Measurements from ENCODE around the gene AGO1.
"Not testable (repeated sequence)": the region's sequence is repeated elsewhere in the genome, so short reads cannot be mapped to it uniquely, and the experiment has no call there.

The AGO1 gene

DNA sequence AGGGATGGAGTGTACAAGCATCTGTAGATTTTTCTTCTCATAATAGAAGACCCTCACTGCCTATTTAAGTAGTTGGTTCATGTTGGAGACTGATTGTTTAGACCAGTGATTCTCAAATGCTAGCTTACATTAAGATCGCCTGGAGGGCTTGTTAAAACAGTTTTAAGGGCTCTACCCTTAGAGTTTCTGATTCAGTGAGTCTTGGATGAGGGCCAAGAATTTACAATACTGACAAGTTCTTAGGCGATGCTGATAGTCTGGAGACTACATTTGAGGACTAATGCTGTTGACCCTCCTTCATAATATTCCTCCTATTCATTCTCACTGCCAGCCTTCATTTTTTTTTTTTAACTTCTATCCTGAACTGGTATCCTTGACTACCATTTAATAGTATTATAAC lies 32.7 kb downstream of the AGO1 start:
- no peak for DNase-seq (ENCODE audit: low read depth in 2 of 2)

DNA sequence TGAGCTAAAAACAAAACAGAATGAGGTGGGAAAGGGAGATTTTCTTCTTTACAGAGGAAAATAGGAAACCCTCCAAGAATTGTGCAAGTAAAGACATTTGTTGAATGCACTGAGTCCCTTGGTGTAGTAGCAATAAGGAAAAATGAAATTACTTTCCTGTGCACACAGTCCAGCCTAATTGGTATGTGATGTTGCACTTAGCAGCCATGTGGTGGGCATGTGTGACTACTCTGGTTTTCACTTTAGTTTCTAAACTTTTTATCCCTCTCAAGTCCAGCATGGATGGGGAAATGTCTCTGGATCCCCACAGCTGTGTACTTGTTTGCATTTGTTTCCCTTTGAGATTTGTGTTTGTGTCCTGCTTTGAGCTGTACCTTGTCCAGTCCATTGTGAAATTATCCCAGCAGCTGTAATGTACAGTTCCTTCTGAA lies 40.8 kb downstream of the AGO1 start:
- DNase-seq (ENCODE audit: low read depth in 2 of 2): no peak

DNA sequence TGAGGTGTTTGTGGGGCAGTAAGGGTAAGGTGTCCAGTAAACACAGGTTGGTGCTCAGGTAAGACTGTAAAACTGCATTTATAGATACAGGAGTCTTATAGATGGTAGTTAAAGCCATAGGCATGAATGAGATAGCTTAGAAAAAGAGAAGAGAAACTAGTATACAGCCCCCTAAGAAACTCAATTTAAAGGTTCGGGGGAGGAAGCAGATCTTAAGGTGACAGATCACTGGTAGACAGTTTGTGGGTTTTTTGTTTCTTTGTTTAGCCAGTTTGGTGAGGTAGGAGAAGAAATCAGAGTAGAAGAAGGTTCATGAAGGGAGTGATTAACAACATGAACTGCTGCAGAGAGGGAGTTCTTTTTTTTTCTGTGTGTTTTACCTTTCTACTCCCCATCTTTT lies 41.8 kb downstream of the AGO1 start:
- DNase-seq (ENCODE audit: low read depth in 2 of 2): no peak

DNA sequence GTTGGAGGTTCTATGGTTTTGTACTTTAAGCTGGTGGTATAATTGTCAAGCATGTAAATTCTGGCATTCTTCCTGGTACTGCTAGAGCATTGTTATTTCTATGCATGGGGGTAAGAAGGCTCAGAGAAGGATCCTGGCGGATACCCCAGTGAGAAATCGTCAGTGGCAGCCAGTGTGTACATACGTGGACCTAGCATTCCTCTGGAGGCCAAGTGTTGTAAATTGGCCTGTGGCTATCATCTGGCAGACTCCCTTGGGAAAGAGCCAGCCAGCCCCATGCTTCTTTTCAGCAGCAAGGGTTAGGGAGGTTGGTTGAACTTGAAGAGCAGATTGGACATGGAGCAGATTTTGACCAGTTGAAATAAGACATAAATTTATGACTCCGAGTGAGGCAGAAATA lies 42.7 kb downstream of the AGO1 start:
- DNase-seq (ENCODE audit: low read depth in 2 of 2): no peak

DNA sequence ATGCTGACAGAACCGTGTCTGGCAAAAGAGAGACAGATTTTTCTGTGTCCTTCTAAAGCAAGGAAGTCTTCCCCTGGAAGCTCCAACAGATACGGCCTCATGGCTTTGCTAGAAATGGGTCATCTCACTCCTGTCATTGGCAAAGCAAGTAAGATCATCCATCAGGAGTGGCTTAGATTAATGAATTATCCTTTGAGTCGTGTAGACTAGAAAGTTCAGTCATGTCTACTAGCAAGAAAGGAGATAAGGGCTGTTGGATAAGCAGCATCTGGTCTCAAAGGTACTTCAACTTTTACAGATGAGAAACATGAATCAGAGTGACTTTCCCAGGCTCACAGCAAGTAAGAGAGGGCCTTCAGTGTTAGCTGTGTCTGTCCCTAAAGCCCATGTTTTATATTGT lies 44.5 kb downstream of the AGO1 start:
- no peak for DNase-seq (ENCODE audit: low read depth in 2 of 2)

DNA sequence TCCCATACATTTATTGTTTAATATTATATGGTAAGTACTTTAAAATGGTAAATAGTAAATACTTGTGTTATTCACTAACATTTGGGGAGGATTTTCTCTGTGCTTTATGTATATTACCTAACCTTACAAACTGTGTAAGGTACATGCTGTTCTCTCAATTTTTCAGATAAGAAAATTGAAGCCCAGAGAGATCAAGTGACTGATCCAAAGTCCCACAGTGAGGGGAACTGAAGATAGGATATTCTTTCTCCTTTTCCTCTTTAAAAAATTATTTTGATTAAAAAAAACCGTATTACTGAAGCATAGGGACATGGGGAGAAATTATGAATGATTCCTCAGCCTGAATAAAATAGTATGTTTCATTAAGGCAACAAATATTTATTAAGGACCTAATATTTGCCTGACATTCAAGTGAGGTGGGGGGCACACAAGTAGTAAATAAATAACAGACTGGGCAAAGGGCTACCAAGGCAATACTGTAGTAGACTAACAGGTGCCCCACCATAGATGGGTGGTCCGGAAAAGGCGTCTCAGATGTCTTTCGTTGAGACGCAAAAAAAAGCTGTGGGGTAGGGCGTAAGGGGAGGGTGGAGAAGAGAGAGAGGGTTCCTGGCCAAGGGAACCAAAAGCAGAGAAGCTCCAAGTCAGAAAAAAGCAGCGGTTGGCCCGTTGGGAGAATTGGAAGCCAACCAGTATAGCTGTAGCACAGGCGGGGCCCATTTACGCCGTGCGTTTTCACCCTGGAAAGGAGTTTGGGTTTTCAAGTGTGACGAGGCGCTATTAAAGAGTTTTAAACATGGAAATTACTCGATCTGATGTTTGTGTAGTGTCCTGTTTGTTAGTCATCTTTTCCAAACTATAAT lies 47.0 kb downstream of the AGO1 start:
- DNase-seq (ENCODE audit: low read depth in 2 of 2): no peak

DNA sequence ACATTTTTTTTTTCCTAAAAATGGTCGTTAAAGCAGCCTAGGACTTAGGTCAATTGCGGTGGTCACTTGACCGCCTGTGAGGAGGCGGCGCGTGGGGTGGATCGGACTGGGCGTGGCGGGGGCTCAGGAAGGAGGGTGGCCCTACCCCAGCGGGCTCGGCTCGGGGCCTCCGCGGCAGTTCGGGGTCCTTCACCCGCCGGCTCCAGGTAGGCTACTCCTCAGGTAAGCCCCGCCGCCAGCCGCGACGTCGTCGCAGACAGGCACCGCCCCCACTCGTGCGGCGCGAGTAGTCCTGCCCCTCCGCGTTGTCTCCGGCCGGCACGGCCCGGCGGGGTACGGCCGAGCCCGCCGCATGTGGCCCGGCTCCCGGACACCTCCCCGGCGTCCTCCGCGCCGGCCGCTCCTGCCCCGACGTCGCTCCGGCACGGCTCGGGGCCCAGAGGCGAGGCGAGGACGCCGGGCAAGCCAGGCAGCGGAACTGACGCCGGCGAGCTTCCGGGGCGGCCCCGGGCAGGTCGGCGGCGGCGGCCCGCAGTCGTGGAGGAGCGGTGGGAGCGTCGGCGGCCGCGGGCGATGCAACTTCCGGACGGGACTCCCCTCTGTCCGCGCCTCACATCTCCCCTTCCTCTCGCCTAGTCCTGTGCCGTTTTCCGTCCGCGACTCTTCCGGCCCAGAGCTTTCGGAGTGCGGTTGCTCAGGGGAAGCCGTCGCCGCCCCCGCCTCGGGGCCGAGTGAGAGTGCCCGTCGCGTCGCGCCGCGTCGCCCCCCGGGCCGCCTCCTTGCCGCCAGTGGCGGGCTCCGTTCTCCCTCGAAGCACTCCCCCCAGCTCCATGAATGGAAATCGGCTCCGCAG lies 47.8 kb downstream of the AGO1 start, which contains the start of gene AGO3:
TSS of gene AGO3 (plus strand) at position 513 of the 853 bp plus-strand sequence. CDS start at position 835, 322 bp downstream.
- peak; percentile 74 to 77 for DNase-seq (ENCODE audit: low read depth in 2 of 2)

DNA sequence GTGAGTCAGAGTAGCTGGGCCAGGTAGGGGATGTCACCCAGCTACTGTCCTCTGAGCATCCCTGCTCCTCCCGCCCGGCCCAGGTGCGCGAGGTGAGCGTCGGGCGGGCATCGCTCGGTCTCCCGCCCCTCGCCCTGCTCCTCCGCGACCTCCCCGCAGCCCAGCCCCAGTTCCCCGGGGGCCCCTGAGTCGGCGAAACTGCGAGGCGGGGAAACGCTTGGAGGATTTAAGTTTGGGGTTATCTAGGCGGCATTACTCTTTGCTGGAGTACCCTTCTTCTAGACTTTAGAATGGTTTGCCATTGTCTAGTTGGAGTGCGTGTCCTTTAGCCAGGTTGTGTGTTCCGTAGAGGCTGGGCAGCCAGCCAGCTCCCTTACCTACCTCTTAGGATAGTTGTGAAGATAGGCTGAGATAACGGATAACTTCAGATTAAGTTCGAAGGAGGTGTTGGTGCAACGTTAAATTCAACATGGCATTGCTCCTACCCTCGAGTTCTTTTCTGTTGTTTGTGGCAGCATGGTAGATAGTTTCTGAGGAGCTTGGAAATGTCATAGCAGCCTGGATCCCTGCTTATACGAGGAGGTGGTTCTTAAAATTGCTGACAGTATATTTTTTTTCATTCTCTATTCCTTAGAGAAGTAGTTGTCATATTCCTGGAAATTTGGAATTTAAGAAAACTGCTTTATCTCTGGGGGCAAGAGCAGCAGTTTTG lies 48.6 kb downstream of the AGO1 start:
- no peak for DNase-seq (ENCODE audit: low read depth in 2 of 2)

DNA sequence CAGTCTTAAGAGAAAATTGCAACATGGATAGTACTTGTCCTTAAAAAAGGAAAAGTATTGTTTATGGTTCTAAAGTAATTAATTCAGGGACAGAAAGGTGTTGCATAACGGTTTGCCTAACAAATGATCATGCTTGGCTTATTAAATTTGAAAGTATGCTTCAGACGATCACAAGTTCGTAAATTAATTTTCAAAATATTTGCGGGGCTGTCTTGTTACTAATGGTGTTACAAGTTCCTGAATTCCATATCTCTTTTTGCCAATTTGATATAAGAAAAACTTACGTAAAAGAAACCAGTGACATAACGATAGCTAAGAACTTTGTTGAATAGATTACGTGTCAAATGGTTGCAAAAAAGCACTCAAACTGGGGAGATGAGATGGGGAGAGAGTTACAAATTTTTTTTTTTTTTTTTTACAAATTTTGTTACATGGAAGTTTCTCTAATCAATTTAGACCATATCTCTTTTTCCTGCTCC lies 49.2 kb downstream of the AGO1 start:
- no peak for DNase-seq (ENCODE audit: low read depth in 2 of 2)

DNA sequence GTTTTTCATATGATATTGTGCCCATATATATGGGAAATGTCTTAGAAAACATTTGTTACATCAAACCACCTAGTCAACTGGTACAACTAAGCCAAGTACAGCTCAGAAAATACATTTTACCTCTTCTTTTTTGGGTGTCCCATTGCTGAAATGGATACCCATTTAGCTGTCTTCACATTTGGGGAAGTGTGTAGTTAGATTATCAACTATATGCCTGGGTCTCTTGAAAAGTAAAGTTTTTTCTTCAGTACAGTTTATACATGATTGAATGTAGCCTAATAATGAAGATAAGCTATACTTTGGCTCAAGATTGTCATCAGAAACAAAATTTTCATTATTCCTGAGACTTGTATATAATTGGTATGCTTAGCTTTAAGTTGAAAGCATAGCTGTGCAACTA lies 49.9 kb downstream of the AGO1 start:
- no peak for DNase-seq (ENCODE audit: low read depth in 2 of 2)

DNA sequence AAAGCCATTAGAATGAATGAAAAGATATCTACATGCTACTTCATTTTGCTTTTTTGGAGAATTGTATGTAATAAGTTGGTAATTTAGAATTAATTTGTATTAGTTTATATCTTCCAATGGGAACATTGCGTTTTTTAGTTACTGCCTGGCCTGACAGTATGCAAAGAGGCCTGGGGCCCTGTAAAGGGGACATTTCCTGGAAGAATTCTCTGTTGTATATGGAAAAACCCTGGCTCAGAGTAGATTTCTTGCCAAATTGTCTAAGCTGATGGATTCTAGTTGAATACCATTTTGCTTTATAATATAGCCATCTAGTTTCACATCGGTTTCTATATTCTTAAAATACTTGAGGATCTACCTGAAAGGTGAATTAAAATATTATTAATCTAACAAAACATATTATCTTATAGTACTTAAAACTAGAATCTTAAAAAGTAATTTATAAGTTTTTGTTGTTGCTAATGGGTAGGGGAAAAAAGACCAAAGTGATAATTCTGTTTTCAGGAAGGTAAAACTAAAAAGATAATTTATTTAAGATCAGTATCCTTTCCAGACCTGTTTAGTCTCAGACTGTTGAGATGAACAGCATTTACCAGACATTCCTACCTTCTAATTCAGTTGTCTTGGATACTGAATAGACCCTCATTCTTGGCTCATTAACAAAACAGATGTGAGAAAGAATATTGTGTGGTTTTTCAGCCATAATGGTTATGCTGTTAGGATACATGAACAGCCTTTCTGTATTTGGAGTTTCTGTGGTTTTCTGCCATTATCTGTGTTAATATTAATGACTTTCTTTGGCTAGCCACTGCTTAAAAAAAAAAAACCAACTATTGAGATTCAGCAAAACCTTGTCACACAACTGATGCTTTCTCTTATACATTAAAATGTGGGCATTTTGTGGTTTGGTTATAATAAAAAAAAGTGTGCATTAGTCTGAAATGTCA lies 52.7 kb downstream of the AGO1 start:
- DNase-seq (ENCODE audit: low read depth in 2 of 2): no peak

DNA sequence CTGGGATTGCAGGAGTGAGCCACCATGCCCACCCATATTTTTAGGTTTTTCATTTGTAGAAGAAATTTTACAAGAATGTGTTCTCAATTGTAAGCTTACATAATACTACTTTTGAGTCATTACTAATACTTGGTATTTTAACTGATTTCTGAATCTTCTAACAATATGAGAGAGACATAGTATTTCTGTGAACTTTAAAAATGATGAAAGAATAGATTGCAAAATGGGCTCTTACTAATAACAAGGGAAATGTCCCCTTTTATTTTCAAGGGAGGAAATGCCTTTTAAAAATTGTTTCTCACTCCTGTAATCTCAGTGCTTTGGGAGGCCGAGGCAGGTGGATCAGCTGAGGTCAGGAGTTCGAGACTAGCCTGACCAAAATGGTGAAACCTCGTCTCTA lies 53.8 kb downstream of the AGO1 start:
- DNase-seq (ENCODE audit: low read depth in 2 of 2): no peak

DNA sequence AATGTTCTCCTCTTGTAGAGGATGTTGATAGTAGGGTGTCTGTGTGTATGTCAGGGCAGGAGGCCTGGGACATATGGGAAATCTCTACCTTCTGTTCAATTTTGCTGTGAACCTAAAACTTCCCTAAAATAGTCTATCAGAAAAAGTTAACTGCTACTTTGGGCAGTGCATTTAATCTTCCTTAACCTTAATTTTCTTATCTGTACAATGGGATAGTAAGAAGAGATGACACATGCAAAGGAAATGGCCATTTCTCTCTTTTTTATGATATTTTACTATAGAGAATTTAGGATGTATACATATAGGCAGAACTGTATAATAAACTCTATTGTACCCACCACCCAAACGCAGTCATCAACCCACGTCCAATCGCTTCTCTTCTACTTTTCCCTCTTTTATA lies 56.5 kb downstream of the AGO1 start:
- DNase-seq (ENCODE audit: low read depth in 2 of 2): no peak

DNA sequence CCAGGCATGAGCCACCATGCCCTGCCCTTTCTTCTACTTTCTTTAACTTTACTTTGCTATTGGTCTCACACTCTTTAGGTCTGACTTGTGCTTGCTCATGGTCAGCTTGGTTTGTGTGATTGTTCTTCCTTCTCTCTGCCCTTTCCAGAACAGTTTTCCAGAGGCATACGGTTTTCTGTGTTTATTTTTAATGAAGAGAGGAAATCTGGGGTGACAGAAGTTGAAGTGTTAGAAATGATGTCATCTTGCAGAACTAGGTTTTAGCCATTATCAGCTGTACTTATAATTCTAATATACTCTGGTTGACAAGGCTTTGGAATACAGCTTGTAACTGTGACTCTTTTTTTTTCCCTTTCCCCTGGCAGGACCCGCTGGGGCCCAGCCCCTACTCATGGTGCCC lies 62.3 kb downstream of the AGO1 start:
- DNase-seq (ENCODE audit: low read depth in 2 of 2): no peak

DNA sequence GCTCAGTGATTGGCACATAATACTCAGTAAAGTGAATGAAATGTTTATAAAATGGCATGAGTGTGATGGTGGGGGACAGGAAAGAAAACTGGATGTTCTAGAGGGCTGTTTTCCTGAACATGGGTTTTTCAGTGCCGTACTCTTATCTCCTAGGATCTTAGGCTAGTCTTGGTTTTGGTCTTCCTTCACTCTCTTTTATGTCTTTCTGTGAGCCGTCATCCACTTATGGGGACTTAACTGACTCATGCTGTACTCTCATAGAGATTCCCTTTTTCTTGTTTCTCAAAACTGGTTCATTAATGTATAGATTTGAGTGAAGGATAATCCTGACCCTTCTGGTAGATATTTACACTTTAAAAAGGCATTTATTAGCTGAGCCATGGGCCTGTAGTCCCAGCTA lies 64.5 kb downstream of the AGO1 start:
- no peak for DNase-seq (ENCODE audit: low read depth in 2 of 2)

DNA sequence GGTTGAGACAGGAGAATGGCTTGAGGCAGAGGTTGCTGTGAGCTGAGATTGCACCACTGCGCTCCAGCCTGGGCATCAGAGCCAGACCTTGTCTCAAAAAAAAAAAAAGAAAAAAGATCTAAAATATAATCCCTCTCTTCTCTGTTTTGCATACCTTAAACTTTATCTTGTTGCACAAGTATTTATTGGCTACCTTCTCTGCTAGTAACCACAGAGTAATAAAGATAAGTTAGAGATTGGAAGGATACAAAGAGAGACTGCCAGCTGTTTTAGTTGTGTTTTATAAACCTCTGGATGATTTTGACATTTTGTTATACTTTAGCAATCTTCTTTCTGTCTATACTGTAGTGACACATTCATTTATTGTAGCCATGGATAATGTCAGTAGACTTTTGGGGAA lies 75.5 kb downstream of the AGO1 start:
- no peak for DNase-seq (ENCODE audit: low read depth in 2 of 2)

DNA sequence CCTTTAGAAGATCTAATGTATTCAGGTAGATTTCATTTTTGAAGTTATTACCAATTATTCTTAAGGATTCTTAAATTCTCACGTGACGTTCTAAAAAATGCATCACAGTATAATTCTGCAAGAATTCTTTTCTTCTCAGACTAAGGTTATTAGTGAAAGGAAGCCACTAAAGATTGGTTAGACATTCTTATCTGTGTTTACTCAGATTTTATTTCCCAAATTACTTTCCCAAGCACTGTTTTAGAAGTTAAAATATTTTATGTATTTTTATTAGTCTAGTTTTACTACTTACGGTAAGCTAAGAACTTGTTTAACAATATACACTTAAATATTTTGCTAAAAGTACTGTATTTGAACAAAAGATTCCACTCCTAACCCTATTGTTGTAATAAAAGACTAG lies 76.3 kb downstream of the AGO1 start:
- no peak for DNase-seq (ENCODE audit: low read depth in 2 of 2)

DNA sequence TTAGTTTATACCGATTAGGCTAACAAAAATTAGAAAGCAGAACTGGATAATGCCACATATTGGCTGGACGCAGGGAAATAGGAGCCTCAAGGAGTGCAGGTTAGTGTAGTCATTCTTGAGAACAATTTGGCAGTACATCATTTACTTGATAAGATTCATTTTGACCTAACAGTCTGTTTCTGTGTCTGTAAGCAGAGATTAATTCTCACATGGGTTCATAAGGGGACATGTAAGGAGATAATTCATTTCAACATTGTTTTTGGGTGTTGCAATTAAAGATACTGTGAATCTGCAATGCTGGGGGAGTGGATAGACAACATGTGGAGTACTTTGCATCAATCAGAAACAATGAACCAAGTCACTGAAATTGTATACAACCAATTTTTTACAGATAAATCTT lies 79.9 kb downstream of the AGO1 start:
- no peak for DNase-seq (ENCODE audit: low read depth in 2 of 2)

DNA sequence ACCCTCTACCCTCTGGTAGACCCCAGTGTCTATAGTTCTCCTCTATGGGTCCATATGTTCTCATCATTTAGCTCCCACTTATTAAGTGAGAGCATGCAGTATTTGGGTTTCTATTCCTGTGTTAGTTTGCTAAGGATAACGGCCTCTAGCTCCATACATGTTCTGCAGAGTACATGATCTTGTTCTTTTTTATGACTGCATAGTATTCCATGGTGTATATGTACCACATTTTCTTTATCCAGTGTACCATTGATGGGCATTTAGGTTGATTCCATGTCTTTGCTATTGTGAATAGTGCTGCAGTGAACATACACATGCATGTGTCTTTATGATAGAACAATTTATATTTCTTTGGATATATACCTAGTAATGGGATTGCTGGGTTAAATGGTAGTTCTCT lies 81.3 kb downstream of the AGO1 start:
- not testable (repeated sequence) for DNase-seq (ENCODE audit: low read depth in 2 of 2)

DNA sequence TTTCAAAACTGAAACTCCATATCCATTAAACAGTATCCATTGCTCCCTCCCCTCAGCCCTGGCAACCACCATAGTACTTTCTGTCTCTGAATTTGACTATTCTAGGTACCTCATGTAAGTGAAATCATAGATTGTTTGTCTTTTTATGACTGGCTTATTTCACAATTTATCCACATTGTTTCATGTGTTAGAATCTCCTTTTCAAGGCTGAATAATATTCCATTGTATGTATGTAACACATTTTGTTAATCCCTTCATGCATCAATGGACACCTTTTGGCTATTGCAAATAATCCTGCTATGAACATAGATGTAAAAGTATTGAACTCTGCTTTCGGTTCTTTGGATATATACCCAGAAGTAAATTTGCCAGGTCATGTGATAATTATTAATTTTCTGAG lies 85.4 kb downstream of the AGO1 start:
- no peak for DNase-seq (ENCODE audit: low read depth in 2 of 2)

DNA sequence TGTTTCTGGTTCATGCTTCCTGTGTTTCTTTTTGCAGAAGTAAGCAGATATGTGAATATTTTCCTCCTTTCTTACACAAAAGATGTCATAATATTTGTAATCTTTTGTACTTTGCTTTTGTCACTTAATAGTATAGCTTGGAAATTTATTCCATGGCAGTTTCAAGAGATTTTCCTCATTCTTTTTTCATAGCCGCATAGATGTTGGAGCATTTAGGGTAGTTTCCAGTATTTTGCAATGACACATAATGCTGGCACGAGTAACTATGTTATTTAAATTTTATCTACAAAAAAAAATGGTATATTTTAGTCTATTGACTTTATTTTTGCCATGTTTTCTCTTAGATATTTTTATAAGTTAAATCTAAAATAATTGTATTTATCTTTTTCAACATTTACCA lies 88.6 kb downstream of the AGO1 start:
- DNase-seq (ENCODE audit: low read depth in 2 of 2): no peak
